ENCODE data around the gene TPD52L2. TPM values are rescaled to one million over a fixed set of nuclear protein-coding genes. Genes with fewer than 3 reads are reported as not detected.
A peak's percentile ranks its signal among the peaks of the same experiment; 100 is the strongest.
"Not testable (repeated sequence)": the region's sequence is repeated elsewhere in the genome, so short reads cannot be mapped to it uniquely, and the experiment has no call there.

TPD52L2 gene
- total and polyA plus RNA-seq, 8 donors: 16.3 to 47.3 (median 23.7) TPM

- ATAC-seq (no peak), FAIRE-seq (no peak)
Observed at GRCh38 chr20:63868264-63868663, 3.2 kb downstream of the TPD52L2 start.

GRCh38 chr20:63873477-63873971 lies 8.5 kb downstream of the TPD52L2 start:
- 88 to 92% methylated on average over 14 of the region's 14 CpGs for WGBS, 2 donors
- Histone ChIP-seq H3K4me1 (no peaks in the 10 kb centered on the region), H3K27ac (peak overlapping the region in 2 of 4 donors; percentile 36 to 53), H3K36me3 (peaks cover 8 to 68% (median 23%) of the 10 kb centered on the region in 3 donors), H3K27me3 (no peaks in the 10 kb centered on the region), H3K4me3 (no peak overlapping the region), H3K9me3 (no peaks in the 10 kb centered on the region)
- TF ChIP-seq CTCF (IDR thresholded peaks at IDR 0.05): no peak
- no peak for DNase-seq
- intact Hi-C loops (cut with DNase I): no loop called here
- no peak for FAIRE-seq
- peak in 3 of 4 donors; percentile 35 to 83 (median 76) for ATAC-seq

More at GRCh38 chr20:63868264-63868663, 3.2 kb downstream of the TPD52L2 start:
- TF ChIP-seq CTCF (IDR thresholded peaks at IDR 0.05): no peak
- no peaks in the 10 kb centered on the region for H3K9me3 ChIP-seq
- DNase-seq: no peak
- no peak overlapping the region for H3K4me3 ChIP-seq
- H3K36me3 ChIP-seq: peaks cover 5 to 24% (median 6%) of the 10 kb centered on the region in 3 donors
- no peak overlapping the region for H3K27ac ChIP-seq
- 92 to 93% methylated on average over 5 of the region's 5 CpGs for WGBS, 2 donors
- peaks cover 5 to 11% (median 6%) of the 10 kb centered on the region in 3 donors for H3K4me1 ChIP-seq
- intact Hi-C loops (cut with DNase I): no loop called here
- no peaks in the 10 kb centered on the region for H3K27me3 ChIP-seq

- H3K27ac ChIP-seq; H3K4me1 ChIP-seq; H3K27me3 ChIP-seq; ATAC-seq; FAIRE-seq; DNase-seq; intact Hi-C loops (cut with DNase I); H3K9me3 ChIP-seq; H3K4me3 ChIP-seq: not testable (repeated sequence)
- H3K36me3 ChIP-seq: peaks cover 6 to 66% (median 23%) of the 10 kb centered on the region in 3 donors
- WGBS, 2 donors: 88 to 91% methylated on average over 6 to 7 of the region's 7 CpGs
Observed at GRCh38 chr20:63874241-63874640, 9.2 kb downstream of the TPD52L2 start.

GRCh38 chr20:63876489-63877036 lies 11.5 kb downstream of the TPD52L2 start:
- Histone ChIP-seq H3K9me3 (no peaks in the 10 kb centered on the region), H3K27ac (no peak overlapping the region), H3K27me3 (no peaks in the 10 kb centered on the region), H3K4me3 (no peak overlapping the region), H3K36me3 (peaks cover 3 to 48% (median 16%) of the 10 kb centered on the region in 3 donors), H3K4me1 (no peaks in the 10 kb centered on the region)
- no peak for ATAC-seq
- intact Hi-C loops (cut with DNase I): no loop called here
- FAIRE-seq: no peak
- no peak for TF ChIP-seq CTCF (IDR thresholded peaks at IDR 0.05)
- no peak for DNase-seq
- 92 to 96% methylated on average over 19 of the region's 19 CpGs for WGBS, 2 donors

GRCh38 chr20:63877755-63878470 lies 12.8 kb downstream of the TPD52L2 start:
- Histone ChIP-seq H3K9me3 (no peaks in the 10 kb centered on the region), H3K27me3 (no peaks in the 10 kb centered on the region), H3K4me3 (no peak overlapping the region), H3K4me1 (no peaks in the 10 kb centered on the region), H3K36me3 (peaks cover 3 to 48% (median 20%) of the 10 kb centered on the region in 3 donors), H3K27ac (no peak overlapping the region)
- no peak for DNase-seq
- FAIRE-seq: no peak
- TF ChIP-seq CTCF (IDR thresholded peaks at IDR 0.05): no peak
- ATAC-seq: no peak
- WGBS, 2 donors: 92 to 94% methylated on average over 32 of the region's 32 CpGs
- intact Hi-C loops (cut with DNase I): no loop called here

All from pancreas (tissue), 10 donors.